Progenitor cell of endocrine pancreas (in vitro differentiated cells): Measurements from ENCODE around the gene GKN2. TPM values are rescaled to one million over a fixed set of nuclear protein-coding genes. Genes with fewer than 3 reads are reported as not detected.

ENCODE experiments used
- DNase-seq: peaks from one replicate; pipeline ENCODE4 v3.0.0; 2021; ENCODE audit warnings: low spot score; ENCODE audit not compliant: unreplicated experiment
- H3K27ac Mint-ChIP-seq: 2 replicates; pipeline ENCODE4 v1.8.0; 2021; ENCODE audit warnings: mild to moderate bottlenecking, moderate library complexity, mixed read lengths
- H3K27me3 Mint-ChIP-seq: 2 replicates; pipeline ENCODE4 v1.8.0; 2021; ENCODE audit warnings: mixed read lengths
- H3K36me3 Mint-ChIP-seq: 2 replicates; pipeline ENCODE4 v1.8.0; 2022; ENCODE audit warnings: mixed read lengths; ENCODE audit not compliant: insufficient read depth
- H3K4me1 Mint-ChIP-seq: 2 replicates; pipeline ENCODE4 v1.8.0; 2021; ENCODE audit warnings: low read depth, mixed read lengths
- H3K4me3 Mint-ChIP-seq: 2 replicates; pipeline ENCODE4 v1.8.0; 2021; ENCODE audit warnings: low read depth, mild to moderate bottlenecking, moderate library complexity, mixed read lengths
- H3K9me3 Mint-ChIP-seq: 2 replicates; pipeline ENCODE4 v1.8.0; 2021; ENCODE audit warnings: low read depth, mixed read lengths
- CTCF ChIP-seq: fragments of 200-600 bp; sonication (generic); IDR thresholded peaks from one replicate; pipeline ENCODE4 v1.5.0; 2021; ENCODE audit warnings: antibody characterized with exemption, mild to moderate bottlenecking; ENCODE audit not compliant: unreplicated experiment
- total RNA-seq: library from RNA; stranded (reverse); gene quantifications from 2 replicates; pipeline ENCODE4 v1.2.1, GENCODE V29; 2021

The GKN2 gene
- total RNA-seq, 1 donor from 2014 or later, result not detected

- no peaks in the 10 kb centered on the region for H3K4me1 Mint-ChIP-seq
- H3K36me3 Mint-ChIP-seq, result no peaks in the 10 kb centered on the region
- no peak overlapping the region for H3K27ac Mint-ChIP-seq
- peaks cover 6% of the 10 kb centered on the region for H3K9me3 Mint-ChIP-seq
- no peak for DNase-seq
- no peak overlapping the region for H3K4me3 Mint-ChIP-seq
- TF ChIP-seq CTCF, result no peak
- H3K27me3 Mint-ChIP-seq, result peaks cover 7% of the 10 kb centered on the region
Observed at GRCh38 chr2:68946117-68946516, 6.6 kb downstream of the GKN2 start.

- Mint-ChIP-seq H3K4me1 (no peaks in the 10 kb centered on the region), H3K27ac (peak overlapping the region; percentile 79), H3K36me3 (no peaks in the 10 kb centered on the region), H3K27me3 (peaks cover 11% of the 10 kb centered on the region), H3K9me3 (peaks cover 20% of the 10 kb centered on the region), H3K4me3 (peak overlapping the region; percentile 43)
- DNase-seq, result peak; percentile 56
- peak; percentile 78 for TF ChIP-seq CTCF
Observed at GRCh38 chr2:68943581-68944568, 8.8 kb downstream of the GKN2 start.

DNA sequence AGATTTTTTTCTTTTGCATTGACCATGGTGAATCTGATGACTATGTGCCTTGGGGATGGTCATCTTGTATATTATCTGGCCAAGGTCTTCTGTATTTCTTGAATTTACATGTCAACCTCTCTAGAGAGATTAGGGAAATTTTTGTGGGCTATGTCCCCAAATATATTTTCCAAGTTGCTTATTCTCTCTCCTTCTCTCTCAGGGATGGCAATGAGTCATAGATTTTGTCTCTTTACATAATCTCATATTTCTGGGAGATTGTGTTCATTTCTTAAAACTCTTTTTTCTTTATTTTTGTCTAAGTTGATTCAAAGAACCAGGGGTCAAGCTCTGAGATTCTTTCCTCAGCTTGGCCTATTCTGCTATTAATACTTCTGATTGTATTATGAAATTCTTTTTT lies 9.9 kb downstream of the GKN2 start:
- TF ChIP-seq CTCF, result no peak

DNA sequence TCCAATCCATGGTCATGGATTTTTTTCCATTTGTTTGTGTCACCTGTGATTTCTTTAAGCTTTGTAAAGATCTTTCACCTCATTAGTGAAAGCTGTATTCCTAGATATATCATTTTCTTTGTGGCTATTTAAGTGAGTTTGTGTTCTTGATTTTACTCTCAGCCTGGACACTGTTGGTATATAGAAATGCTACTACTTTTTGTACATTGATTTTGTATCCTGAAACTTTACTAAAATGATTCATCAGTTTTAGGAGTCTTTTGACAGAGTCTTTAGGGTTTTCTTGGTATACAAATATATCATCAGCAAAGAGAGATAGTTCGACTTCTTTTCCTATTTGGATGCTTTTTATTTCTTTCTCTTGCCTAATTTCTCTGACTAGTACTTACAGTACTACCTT lies 12.3 kb downstream of the GKN2 start:
- Mint-ChIP-seq H3K27me3 (peaks cover 21% of the 10 kb centered on the region), H3K36me3 (no peaks in the 10 kb centered on the region), H3K27ac (no peak overlapping the region), H3K9me3 (peaks cover 18% of the 10 kb centered on the region), H3K4me1 (no peaks in the 10 kb centered on the region), H3K4me3 (no peak overlapping the region)
- DNase-seq, result no peak
- TF ChIP-seq CTCF, result no peak

More for the DNA sequence above, 9.9 kb downstream of the GKN2 start:
- H3K4me3 Mint-ChIP-seq, result no peak overlapping the region
- H3K27me3 Mint-ChIP-seq, result peaks cover 11% of the 10 kb centered on the region
- no peak for DNase-seq
- H3K36me3 Mint-ChIP-seq, result no peaks in the 10 kb centered on the region
- H3K9me3 Mint-ChIP-seq, result peaks cover 20% of the 10 kb centered on the region
- no peak overlapping the region for H3K27ac Mint-ChIP-seq
- H3K4me1 Mint-ChIP-seq, result no peaks in the 10 kb centered on the region

GRCh38 chr2:68939962-68940361 lies 12.7 kb downstream of the GKN2 start:
- Mint-ChIP-seq H3K9me3 (peaks cover 18% of the 10 kb centered on the region), H3K27ac (no peak overlapping the region), H3K27me3 (peaks cover 21% of the 10 kb centered on the region), H3K4me1 (no peaks in the 10 kb centered on the region), H3K4me3 (no peak overlapping the region), H3K36me3 (no peaks in the 10 kb centered on the region)
- DNase-seq, result no peak
- TF ChIP-seq CTCF, result no peak
